ENCODE data around the gene KCNS1. TPM values are rescaled to one million over a fixed set of nuclear protein-coding genes. Genes with fewer than 3 reads are reported as not detected.

The KCNS1 gene
- total RNA-seq, 2 donors from 2014 or later = 0.18 to 1.5 TPM

DNA sequence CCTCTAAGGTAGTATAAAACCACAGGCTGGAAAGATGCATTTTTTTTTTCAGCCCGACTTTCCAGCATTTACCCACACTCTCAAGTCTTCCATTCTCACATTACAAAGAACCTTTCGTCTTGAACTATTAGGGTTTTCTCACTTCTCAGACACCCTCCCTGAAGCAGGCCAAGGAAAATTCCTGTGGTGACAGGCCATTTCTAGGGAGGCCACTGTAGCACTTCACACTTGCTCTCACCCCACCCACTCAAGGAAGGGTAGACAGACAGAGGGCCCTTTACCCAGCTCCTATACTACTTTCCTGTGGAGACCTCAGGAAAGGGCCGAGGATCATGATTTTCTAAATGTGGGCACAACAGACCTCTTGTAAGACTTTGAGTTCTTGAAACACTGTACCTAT is 27.7 kb downstream of the KCNS1 start:
- Mint-ChIP-seq H3K4me1 (peaks cover 3% of the 10 kb centered on the region), H3K36me3 (ENCODE audit: low read depth) (peaks cover 19% of the 10 kb centered on the region), H3K9me3 (no peaks in the 10 kb centered on the region), H3K4me3 (no peak overlapping the region), H3K27me3 (ENCODE audit: insufficient read depth) (no peaks in the 10 kb centered on the region), H3K27ac (no peak overlapping the region)
- Histone ChIP-seq H3K4me1 (ENCODE audit: control insufficient read depth, insufficient read depth, low read length) (no peaks in the 10 kb centered on the region), H3K4me3 (ENCODE audit: low read length) (no peak overlapping the region), H3K9ac (ENCODE audit: extremely low read depth, low read length, poor library complexity, severe bottlenecking) (no peak overlapping the region), H3K36me3 (ENCODE audit: control insufficient read depth, insufficient read depth, low read length) (peaks cover 24% of the 10 kb centered on the region), H3K27ac (ENCODE audit: low read depth, low read length) (no peak overlapping the region), H3K9me3 (ENCODE audit: control insufficient read depth, low read length) (no peaks in the 10 kb centered on the region), H3K27me3 (ENCODE audit: control insufficient read depth, insufficient read depth, low read length, poor library complexity, severe bottlenecking) (no peaks in the 10 kb centered on the region)
- 81 to 83% methylated on average over 3 of the region's 3 CpGs for WGBS, 2 experiments (ENCODE audit: insufficient coverage in 1 of 2, insufficient read length in 1 of 2)
- no peak for DNase-seq
- TF ChIP-seq, protein P1, sequence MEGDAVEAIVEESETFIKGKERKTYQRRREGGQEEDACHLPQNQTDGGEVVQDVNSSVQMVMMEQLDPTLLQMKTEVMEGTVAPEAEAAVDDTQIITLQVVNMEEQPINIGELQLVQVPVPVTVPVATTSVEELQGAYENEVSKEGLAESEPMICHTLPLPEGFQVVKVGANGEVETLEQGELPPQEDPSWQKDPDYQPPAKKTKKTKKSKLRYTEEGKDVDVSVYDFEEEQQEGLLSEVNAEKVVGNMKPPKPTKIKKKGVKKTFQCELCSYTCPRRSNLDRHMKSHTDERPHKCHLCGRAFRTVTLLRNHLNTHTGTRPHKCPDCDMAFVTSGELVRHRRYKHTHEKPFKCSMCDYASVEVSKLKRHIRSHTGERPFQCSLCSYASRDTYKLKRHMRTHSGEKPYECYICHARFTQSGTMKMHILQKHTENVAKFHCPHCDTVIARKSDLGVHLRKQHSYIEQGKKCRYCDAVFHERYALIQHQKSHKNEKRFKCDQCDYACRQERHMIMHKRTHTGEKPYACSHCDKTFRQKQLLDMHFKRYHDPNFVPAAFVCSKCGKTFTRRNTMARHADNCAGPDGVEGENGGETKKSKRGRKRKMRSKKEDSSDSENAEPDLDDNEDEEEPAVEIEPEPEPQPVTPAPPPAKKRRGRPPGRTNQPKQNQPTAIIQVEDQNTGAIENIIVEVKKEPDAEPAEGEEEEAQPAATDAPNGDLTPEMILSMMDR (conservative IDR thresholded peaks at IDR 0.05) = no peak

DNA sequence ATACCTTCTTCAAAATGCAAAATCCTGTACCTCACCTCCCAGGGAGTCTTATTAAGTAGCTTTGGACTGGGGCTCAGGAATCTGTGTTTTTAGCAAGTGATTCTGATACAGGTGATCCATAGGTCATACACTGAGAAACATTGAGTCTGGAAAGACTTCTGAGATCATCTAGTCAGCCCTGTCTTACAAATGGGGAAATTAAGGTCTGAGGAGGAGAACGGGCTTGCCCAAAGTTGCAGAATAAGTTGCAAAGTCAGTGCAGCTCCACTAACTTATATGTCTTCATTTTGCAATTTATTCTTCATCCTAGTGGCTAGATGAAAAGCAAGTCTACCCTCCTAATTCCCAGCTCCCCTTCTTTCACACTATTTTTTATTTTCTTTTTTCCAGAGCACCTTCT is 28.9 kb downstream of the KCNS1 start:
- peaks cover 24% of the 10 kb centered on the region for H3K36me3 ChIP-seq (ENCODE audit: control insufficient read depth, insufficient read depth, low read length)
- no peaks in the 10 kb centered on the region for H3K9me3 ChIP-seq (ENCODE audit: control insufficient read depth, low read length)
- Mint-ChIP-seq H3K27me3 (ENCODE audit: insufficient read depth) (no peaks in the 10 kb centered on the region), H3K9me3 (no peaks in the 10 kb centered on the region), H3K4me3 (no peak overlapping the region), H3K4me1 (peaks cover 3% of the 10 kb centered on the region), H3K36me3 (ENCODE audit: low read depth) (peaks cover 16% of the 10 kb centered on the region), H3K27ac (no peak overlapping the region)
- H3K4me1 ChIP-seq (ENCODE audit: control insufficient read depth, insufficient read depth, low read length) = no peaks in the 10 kb centered on the region
- H3K27ac ChIP-seq (ENCODE audit: low read depth, low read length) = no peak overlapping the region
- 100% methylated on average over 1 of the region's 1 CpG; no CpG with 5 or more reads in 1 of the 2 experiments for WGBS, 2 experiments (ENCODE audit: insufficient coverage in 1 of 2, insufficient read length in 1 of 2)
- no peak for DNase-seq
- no peak overlapping the region for H3K9ac ChIP-seq (ENCODE audit: extremely low read depth, low read length, poor library complexity, severe bottlenecking)
- TF ChIP-seq, protein P1 (conservative IDR thresholded peaks at IDR 0.05) = no peak
- no peak overlapping the region for H3K4me3 ChIP-seq (ENCODE audit: low read length)
- no peaks in the 10 kb centered on the region for H3K27me3 ChIP-seq (ENCODE audit: control insufficient read depth, insufficient read depth, low read length, poor library complexity, severe bottlenecking)

DNA sequence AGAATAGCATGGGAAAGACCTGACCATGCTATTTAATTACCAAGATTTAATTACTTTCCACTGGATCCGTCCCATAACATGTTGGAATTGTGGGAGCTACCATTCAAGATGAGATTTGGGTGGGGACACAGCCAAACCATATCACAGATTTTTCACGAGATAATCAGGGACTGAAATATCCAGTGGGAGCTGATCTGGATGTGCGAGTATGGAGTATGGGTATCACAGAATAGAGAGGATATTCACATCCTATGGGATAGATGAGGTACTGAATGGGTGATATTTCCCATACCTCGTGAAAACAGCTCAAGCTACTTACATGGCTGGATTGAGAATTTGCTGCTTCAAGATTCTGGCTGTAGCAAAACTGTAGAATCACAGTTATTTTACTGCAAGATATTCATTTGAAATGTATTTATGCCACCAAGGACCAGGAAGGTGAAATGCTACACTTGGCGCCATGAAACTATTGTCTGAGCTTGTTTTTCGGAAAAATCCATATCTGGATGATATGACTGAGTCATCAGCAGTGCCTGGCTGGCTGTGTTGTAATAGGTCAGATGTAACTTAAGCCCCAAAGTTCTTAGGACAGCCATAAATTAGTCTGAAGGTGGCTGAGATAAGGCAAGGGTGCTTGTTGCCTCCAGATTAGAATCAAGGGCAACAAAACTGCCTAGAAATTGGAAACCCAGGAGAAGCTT is 29.8 kb downstream of the KCNS1 start:
- Mint-ChIP-seq H3K27me3 (ENCODE audit: insufficient read depth) (no peaks in the 10 kb centered on the region), H3K4me1 (no peaks in the 10 kb centered on the region), H3K9me3 (no peaks in the 10 kb centered on the region), H3K36me3 (ENCODE audit: low read depth) (peaks cover 11% of the 10 kb centered on the region), H3K27ac (no peak overlapping the region), H3K4me3 (no peak overlapping the region)
- no peak overlapping the region for H3K4me3 ChIP-seq (ENCODE audit: low read length)
- peaks cover 14% of the 10 kb centered on the region for H3K36me3 ChIP-seq (ENCODE audit: control insufficient read depth, insufficient read depth, low read length)
- no peaks in the 10 kb centered on the region for H3K9me3 ChIP-seq (ENCODE audit: control insufficient read depth, low read length)
- H3K9ac ChIP-seq (ENCODE audit: extremely low read depth, low read length, poor library complexity, severe bottlenecking) = no peak overlapping the region
- 94 to 96% methylated on average over 6 of the region's 6 CpGs for WGBS, 2 experiments (ENCODE audit: insufficient coverage in 1 of 2, insufficient read length in 1 of 2)
- no peak overlapping the region for H3K27ac ChIP-seq (ENCODE audit: low read depth, low read length)
- no peak for DNase-seq
- no peaks in the 10 kb centered on the region for H3K27me3 ChIP-seq (ENCODE audit: control insufficient read depth, insufficient read depth, low read length, poor library complexity, severe bottlenecking)
- H3K4me1 ChIP-seq (ENCODE audit: control insufficient read depth, insufficient read depth, low read length) = no peaks in the 10 kb centered on the region
- TF ChIP-seq, protein P1 (conservative IDR thresholded peaks at IDR 0.05) = no peak

All from endodermal cell (in vitro differentiated cells).